A549 (cell line): ENCODE data around the gene ITGA1. TPM values are rescaled to one million over a fixed set of nuclear protein-coding genes. Genes with fewer than 3 reads are reported as not detected.

ENCODE experiments used
- ATAC-seq, 2 experiments: fragments of 200-7000 bp in 1 of 2; fragments of >200 bp in 1 of 2; cut with Nextera tagmentation in 1 of 2; cut with Tn5 transposase in 1 of 2; 3 replicates each; pipeline versions ENCODE4 v1.8.0 to v1.9.1; 2018 to 2020; ENCODE audit warnings: mild to moderate bottlenecking in 1 of 2, moderate library complexity in 1 of 2
- CTCF ChIA-PET: fragments of 300-600 bp; sonication (Branson Sonifier 250); formaldehyde crosslinking; extraction: SDS; loops from one replicate; lab custom pipeline; 2021; ENCODE audit warnings: antibody characterized with exemption, inconsistent platforms; lab: Yijun Ruan, JAX
- POLR2A ChIA-PET: fragments of 350-600 bp; formaldehyde crosslinking; extraction: SDS; loops from one replicate; lab custom pipeline; 2021; ENCODE audit warnings: antibody characterized with exemption, inconsistent platforms; lab: Yijun Ruan, JAX
- DNase-seq, 2 experiments: peaks; one replicate each; pipeline versions ENCODE4 v3.0.0 to v3.0.0-alpha.2; 2011 to 2016; ENCODE audit warnings: low read depth in 1 of 2, low spot score in 1 of 2
- FAIRE-seq: peaks from 2 replicates; lab custom pipeline; 2011; peaks lifted over from hg19 to GRCh38; lab: Jason Lieb, UNC
- H3K27ac ChIP-seq, 2 experiments: fragments of >200 bp; sonication (Bioruptor Twin); formaldehyde crosslinking; 3 replicates each; pipeline ENCODE4 v1.5.1; 2016 to 2017
- H3K4me1 ChIP-seq: fragments of >200 bp; sonication (Bioruptor Twin); formaldehyde crosslinking; 3 replicates; pipeline ENCODE4 v1.6.1; 2016
- H3K4me2 ChIP-seq: fragments of >200 bp; sonication (Bioruptor Twin); formaldehyde crosslinking; 3 replicates; pipeline ENCODE4 v1.6.1; 2016
- H3K4me3 ChIP-seq: fragments of >200 bp; sonication (Bioruptor Twin); formaldehyde crosslinking; 3 replicates; pipeline ENCODE4 v1.5.1; 2016
- H3K9me3 ChIP-seq: fragments of >200 bp; sonication (Bioruptor Twin); formaldehyde crosslinking; 3 replicates; pipeline ENCODE4 v1.6.1; 2016
- ATOH8 ChIP-seq: fragments of 250-450 bp; sonication (Bioruptor Pico); IDR thresholded peaks from 2 replicates; pipeline ENCODE4 v1.5.0; 2020; ENCODE audit warnings: low read depth, mild to moderate bottlenecking, moderate library complexity
- CBX2 ChIP-seq: fragments of 200-600 bp; sonication (generic); IDR thresholded peaks from 2 replicates; pipeline ENCODE4 v1.6.1; 2016; ENCODE audit warnings: low read depth, mild to moderate bottlenecking, borderline replicate concordance
- CBX8 ChIP-seq: fragments of 200-600 bp; sonication (generic); IDR thresholded peaks from 2 replicates; pipeline ENCODE4 v1.6.1; 2016
- CHD4 ChIP-seq: fragments of 200-600 bp; sonication (generic); IDR thresholded peaks from 2 replicates; pipeline ENCODE4 v1.6.1; 2016; ENCODE audit warnings: antibody characterized with exemption, mild to moderate bottlenecking, borderline replicate concordance
- E2F6 ChIP-seq: IDR thresholded peaks from 2 replicates; pipeline ENCODE4 v1.6.1; 2012; ENCODE audit warnings: low read depth, borderline replicate concordance
- FOSB ChIP-seq: fragments of 250-450 bp; sonication (Bioruptor Pico); IDR thresholded peaks from 2 replicates; pipeline ENCODE4 v1.5.0; 2020; ENCODE audit warnings: mild to moderate bottlenecking, moderate library complexity
- FOSL2 ChIP-seq, 2 experiments: fragments of 450-650 bp in 1 of 2; fragments of >200 bp in 1 of 2; sonication (Bioruptor Twin) in 1 of 2; formaldehyde crosslinking; IDR thresholded peaks; 2 replicates each; pipeline versions ENCODE4 v1.5.0 to v1.6.1; 2016 to 2020; ENCODE audit warnings: mild to moderate bottlenecking in 1 of 2, moderate library complexity in 1 of 2
- FOXS1 ChIP-seq: fragments of 250-450 bp; sonication (Bioruptor Pico); IDR thresholded peaks from 2 replicates; pipeline ENCODE4 v1.5.0; 2020; ENCODE audit warnings: mild to moderate bottlenecking, moderate library complexity
- HDAC2 ChIP-seq: fragments of 200-600 bp; sonication (generic); IDR thresholded peaks from 2 replicates; pipeline ENCODE4 v1.6.1; 2016
- HES2 ChIP-seq: fragments of >200 bp; sonication (Bioruptor Twin); formaldehyde crosslinking; IDR thresholded peaks from 2 replicates; pipeline ENCODE4 v1.6.1; 2016
- HEYL ChIP-seq: fragments of 250-450 bp; sonication (Bioruptor Pico); IDR thresholded peaks from 2 replicates; pipeline ENCODE4 v1.8.0; 2021; ENCODE audit warnings: mild to moderate bottlenecking, moderate library complexity
- HOXA7 ChIP-seq: fragments of 250-450 bp; sonication (Bioruptor Pico); IDR thresholded peaks from 2 replicates; pipeline ENCODE4 v1.5.0; 2020; ENCODE audit warnings: mild to moderate bottlenecking, moderate library complexity
- JUN ChIP-seq, 2 experiments: fragments of >200 bp; sonication (Bioruptor Twin); formaldehyde crosslinking; IDR thresholded peaks; 2 replicates in 1 of 2; 3 replicates in 1 of 2; pipeline ENCODE4 v1.6.1; 2016 to 2017
- KDM5A ChIP-seq: fragments of 200-600 bp; sonication (generic); IDR thresholded peaks from 2 replicates; pipeline ENCODE4 v1.6.1; 2016; ENCODE audit warnings: antibody characterized with exemption, mild to moderate bottlenecking
- MAFK ChIP-seq: fragments of 450-650 bp; IDR thresholded peaks from 2 replicates; pipeline ENCODE4 v1.6.1; 2014; ENCODE audit not compliant: partially characterized antibody
- MYC ChIP-seq: IDR thresholded peaks from 2 replicates; pipeline ENCODE4 v1.6.1; 2012; ENCODE audit warnings: mild to moderate bottlenecking, inconsistent platforms, low read length, improper control_type of control experiment, borderline replicate concordance
- NFE2L2 ChIP-seq: fragments of 150-350 bp; conservative IDR thresholded peaks from 2 replicates; pipeline ENCODE4 v1.6.1; 2014; ENCODE audit warnings: low read length
- NR3C1 ChIP-seq: fragments of >200 bp; sonication (Bioruptor Twin); formaldehyde crosslinking; IDR thresholded peaks from 3 replicates; pipeline ENCODE4 v1.6.1; 2017
- PBX3 ChIP-seq: IDR thresholded peaks from 2 replicates; pipeline ENCODE4 v1.6.1; 2012
- PHF8 ChIP-seq: fragments of 200-600 bp; sonication (generic); IDR thresholded peaks from 2 replicates; pipeline ENCODE4 v1.6.1; 2016; ENCODE audit warnings: low read depth, mild to moderate bottlenecking, antibody characterized with exemption, moderate library complexity, borderline replicate concordance
- POLR2A ChIP-seq: IDR thresholded peaks from 2 replicates; pipeline ENCODE4 v1.6.1; 2012; ENCODE audit warnings: mild to moderate bottlenecking, low read length
- POLR2AphosphoS2 ChIP-seq: conservative IDR thresholded peaks from 2 replicates; pipeline ENCODE4 v1.6.1; 2012; ENCODE audit warnings: low read length, improper control_type of control experiment, inconsistent platforms
- REST ChIP-seq: fragments of 200-600 bp; sonication (generic); IDR thresholded peaks from 2 replicates; pipeline ENCODE4 v1.6.1; 2016; ENCODE audit warnings: antibody characterized with exemption, mild to moderate bottlenecking, moderate library complexity
- RFX5 ChIP-seq: fragments of 450-650 bp; IDR thresholded peaks from 2 replicates; pipeline ENCODE4 v1.7.1; 2014; ENCODE audit warnings: antibody characterized with exemption, mild to moderate bottlenecking, moderate library complexity
- RNF2 ChIP-seq: fragments of 200-600 bp; sonication (generic); IDR thresholded peaks from 2 replicates; pipeline ENCODE4 v1.6.1; 2016; ENCODE audit warnings: low read depth, mild to moderate bottlenecking, antibody characterized with exemption, moderate library complexity, borderline replicate concordance
- SMC3 ChIP-seq: fragments of >200 bp; sonication (Bioruptor Twin); formaldehyde crosslinking; IDR thresholded peaks from 3 replicates; pipeline ENCODE4 v1.6.1; 2018; ENCODE audit warnings: inconsistent platforms
- SREBF2 ChIP-seq: fragments of 450-650 bp; IDR thresholded peaks from 2 replicates; pipeline ENCODE4 v1.6.1; 2014; ENCODE audit warnings: mild to moderate bottlenecking, moderate library complexity
- USF2 ChIP-seq: fragments of 450-650 bp; IDR thresholded peaks from 2 replicates; pipeline ENCODE4 v1.6.1; 2014; ENCODE audit warnings: antibody characterized with exemption
- ZC3H11A ChIP-seq: fragments of 450-650 bp; IDR thresholded peaks from 2 replicates; pipeline ENCODE4 v1.6.1; 2014; ENCODE audit warnings: antibody characterized with exemption, mild to moderate bottlenecking
- ZFP36 ChIP-seq: fragments of 450-650 bp; IDR thresholded peaks from 2 replicates; pipeline ENCODE4 v1.6.1; 2014; ENCODE audit warnings: borderline replicate concordance; ENCODE audit not compliant: partially characterized antibody
- ZNF302 ChIP-seq: fragments of 250-450 bp; sonication (Bioruptor Pico); IDR thresholded peaks from 2 replicates; pipeline ENCODE4 v1.9.0; 2021; ENCODE audit warnings: inconsistent platforms, mild to moderate bottlenecking, moderate library complexity
- WGBS: methylation state at CpG from one replicate; pipeline ENCODE4 v1.1.6; 2017; ENCODE audit errors: missing lambda C conversion rate; 5-methylcytosine and 5-hydroxymethylcytosine counted together
- polyA plus RNA-seq, 4 experiments: library from polyadenylated mRNA; depleted of rRNA in 3 of 4; stranded (reverse); fragments of >200 nt; fragmentation: RNase III in 1 of 4; extraction: RNeasy Plus Mini Kit Qiagen cat#74134 plus additional on column Dnase treatment in 1 of 4; gene quantifications; 2 replicates in 3 of 4; 3 replicates in 1 of 4; pipeline ENCODE4 v1.2.3, GENCODE V29; 2011 to 2017

Gene ITGA1
- polyA plus RNA-seq, 2 of the 4 experiments (the other 2 are of a cell fraction) = 1.5 to 5.5 TPM

GRCh38 chr5:52788505-52788821, 747 bp downstream of the ITGA1 start:
- WGBS = 12% methylated on average over 6 of the region's 7 CpGs
- CTCF ChIA-PET = interaction anchor here (0.9 to 2.4 kb wide), 6 partner anchors 8 to 309 kb away, joined by 3 to 7 read pairs (median 4); no protein-coding TSS in a partner anchor
- FAIRE-seq (no peak), ATAC-seq (no peak; a peak in 1 of 6 replicates), DNase-seq (no peak)
- peaks cover 32% of the 10 kb centered on the region for H3K4me1 ChIP-seq
- no peaks in the 10 kb centered on the region for H3K9me3 ChIP-seq
- peak overlapping the region; percentile 53 for H3K4me3 ChIP-seq
- no peak for TF ChIP-seq PBX3
- no peak for TF ChIP-seq HOXA7
- no peak for TF ChIP-seq SMC3
- no peak for TF ChIP-seq CBX2
- TF ChIP-seq ZNF302 = no peak
- TF ChIP-seq JUN (IDR thresholded peaks at IDR 0.05) = no peak
- TF ChIP-seq NFE2L2 = no peak
- TF ChIP-seq PHF8 = no peak
- no peak for TF ChIP-seq RNF2
- no peak for TF ChIP-seq USF2
- TF ChIP-seq HEYL (CRISPR knock-in tag) = no peak
- TF ChIP-seq CBX8 = no peak
- TF ChIP-seq FOXS1 = no peak
- TF ChIP-seq ZFP36 = no peak
- TF ChIP-seq NR3C1 = no peak
- TF ChIP-seq CHD4 = no peak
- POLR2A ChIA-PET = interaction anchor here (1.3 to 1.5 kb wide), 2 partner anchors 11 to 127 kb away, joined by 3 to 9 read pairs; no protein-coding TSS in a partner anchor
- H3K4me2 ChIP-seq = peak overlapping the region; percentile 87
- H3K27ac ChIP-seq = peak overlapping the region; percentile 55 to 73

- no peak for FAIRE-seq
- Histone ChIP-seq H3K9me3 (no peaks in the 10 kb centered on the region), H3K4me3 (no peak overlapping the region), H3K4me1 (peaks cover 24% of the 10 kb centered on the region), H3K27ac (no peak overlapping the region), H3K4me2 (peak overlapping the region; percentile 87)
- no peak for ATAC-seq
- TF ChIP-seq FOSB (CRISPR knock-in tag) (no peak), HOXA7 (no peak), E2F6 (no peak), ZC3H11A (no peak), HDAC2 (no peak), MAFK (no peak), KDM5A (no peak), ATOH8 (CRISPR knock-in tag) (no peak), REST (no peak), CBX2 (no peak), SREBF2 (no peak), POLR2A (no peak), RFX5 (no peak), POLR2AphosphoS2 (no peak), HES2 (no peak), ZFP36 (no peak), HEYL (CRISPR knock-in tag) (no peak), FOSL2 (IDR thresholded peaks at IDR 0.05) (no peak), FOSL2 (CRISPR knock-in tag; IDR thresholded peaks at IDR 0.05) (no peak), MYC (no peak)
- DNase-seq = no peak
- WGBS = 70% methylated on average over 1 of the region's 1 CpG
- CTCF ChIA-PET = interaction anchor here (2.4 kb wide), 1 partner anchor 10 kb away, joined by 7 read pairs; no protein-coding TSS in a partner anchor
- POLR2A ChIA-PET = interaction anchor here (0.9 kb wide), 1 partner anchor 10 kb away, joined by 4 read pairs; no protein-coding TSS in a partner anchor
Measured at GRCh38 chr5:52789378-52789777, 1.7 kb downstream of the ITGA1 start.
